ENCODE results near the gene HOXB2.

HOXB2 gene

GRCh38 chr17:48575066-48575582, 30.2 kb upstream of the HOXB2 start (continued):
- TF ChIP-seq, protein P1, sequence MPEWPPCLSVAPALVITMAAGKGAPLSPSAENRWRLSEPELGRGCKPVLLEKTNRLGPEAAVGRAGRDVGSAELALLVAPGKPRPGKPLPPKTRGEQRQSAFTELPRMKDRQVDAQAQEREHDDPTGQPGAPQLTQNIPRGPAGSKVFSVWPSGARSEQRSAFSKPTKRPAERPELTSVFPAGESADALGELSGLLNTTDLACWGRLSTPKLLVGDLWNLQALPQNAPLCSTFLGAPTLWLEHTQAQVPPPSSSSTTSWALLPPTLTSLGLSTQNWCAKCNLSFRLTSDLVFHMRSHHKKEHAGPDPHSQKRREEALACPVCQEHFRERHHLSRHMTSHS (tag by site-specific recombination; IDR thresholded peaks at IDR 0.05) = 0 out of 2 replicates have a peak, but pooled peaks have one; percentile 78
- no peak for TF ChIP-seq ZNF776 (tag by site-specific recombination; IDR thresholded peaks at IDR 0.05; ENCODE audit: borderline replicate concordance)
- peak; percentile 73; the same call in 1 of the 2 replicates for TF ChIP-seq ZNF580 (tag by site-specific recombination; IDR thresholded peaks at IDR 0.05)
- TF ChIP-seq, protein P2, sequence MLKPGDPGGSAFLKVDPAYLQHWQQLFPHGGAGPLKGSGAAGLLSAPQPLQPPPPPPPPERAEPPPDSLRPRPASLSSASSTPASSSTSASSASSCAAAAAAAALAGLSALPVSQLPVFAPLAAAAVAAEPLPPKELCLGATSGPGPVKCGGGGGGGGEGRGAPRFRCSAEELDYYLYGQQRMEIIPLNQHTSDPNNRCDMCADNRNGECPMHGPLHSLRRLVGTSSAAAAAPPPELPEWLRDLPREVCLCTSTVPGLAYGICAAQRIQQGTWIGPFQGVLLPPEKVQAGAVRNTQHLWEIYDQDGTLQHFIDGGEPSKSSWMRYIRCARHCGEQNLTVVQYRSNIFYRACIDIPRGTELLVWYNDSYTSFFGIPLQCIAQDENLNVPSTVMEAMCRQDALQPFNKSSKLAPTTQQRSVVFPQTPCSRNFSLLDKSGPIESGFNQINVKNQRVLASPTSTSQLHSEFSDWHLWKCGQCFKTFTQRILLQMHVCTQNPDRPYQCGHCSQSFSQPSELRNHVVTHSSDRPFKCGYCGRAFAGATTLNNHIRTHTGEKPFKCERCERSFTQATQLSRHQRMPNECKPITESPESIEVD (tag by site-specific recombination; IDR thresholded peaks at IDR 0.05) = peak; percentile 98
- TF ChIP-seq ZBTB20 (tag by site-specific recombination; IDR thresholded peaks at IDR 0.05) = peak; percentile 82
- TF ChIP-seq ZNF10 (tag by site-specific recombination; IDR thresholded peaks at IDR 0.05) = 0 out of 2 replicates have a peak, but pooled peaks have one; percentile 39
- TF ChIP-seq ZNF223 (tag by site-specific recombination; IDR thresholded peaks at IDR 0.05) = no peak
- TF ChIP-seq, protein P3, sequence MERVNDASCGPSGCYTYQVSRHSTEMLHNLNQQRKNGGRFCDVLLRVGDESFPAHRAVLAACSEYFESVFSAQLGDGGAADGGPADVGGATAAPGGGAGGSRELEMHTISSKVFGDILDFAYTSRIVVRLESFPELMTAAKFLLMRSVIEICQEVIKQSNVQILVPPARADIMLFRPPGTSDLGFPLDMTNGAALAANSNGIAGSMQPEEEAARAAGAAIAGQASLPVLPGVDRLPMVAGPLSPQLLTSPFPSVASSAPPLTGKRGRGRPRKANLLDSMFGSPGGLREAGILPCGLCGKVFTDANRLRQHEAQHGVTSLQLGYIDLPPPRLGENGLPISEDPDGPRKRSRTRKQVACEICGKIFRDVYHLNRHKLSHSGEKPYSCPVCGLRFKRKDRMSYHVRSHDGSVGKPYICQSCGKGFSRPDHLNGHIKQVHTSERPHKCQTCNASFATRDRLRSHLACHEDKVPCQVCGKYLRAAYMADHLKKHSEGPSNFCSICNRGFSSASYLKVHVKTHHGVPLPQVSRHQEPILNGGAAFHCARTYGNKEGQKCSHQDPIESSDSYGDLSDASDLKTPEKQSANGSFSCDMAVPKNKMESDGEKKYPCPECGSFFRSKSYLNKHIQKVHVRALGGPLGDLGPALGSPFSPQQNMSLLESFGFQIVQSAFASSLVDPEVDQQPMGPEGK (tag by site-specific recombination; IDR thresholded peaks at IDR 0.05) = peak; percentile 78
- peak; percentile 67 for TF ChIP-seq KLF17 (tag by site-specific recombination; IDR thresholded peaks at IDR 0.05)
- TF ChIP-seq ZNF596 (tag by site-specific recombination; IDR thresholded peaks at IDR 0.05) = peak; percentile 59; the same call in 1 of the 2 replicates
- TF ChIP-seq ZNF19 (tag by site-specific recombination; IDR thresholded peaks at IDR 0.05; ENCODE audit: low read depth) = no peak
- peak; percentile 68 for TF ChIP-seq ZIC2 (tag by site-specific recombination; IDR thresholded peaks at IDR 0.05)
- 0 out of 2 replicates have a peak, but pooled peaks have one; percentile 11 for TF ChIP-seq ZNF664 (tag by site-specific recombination; IDR thresholded peaks at IDR 0.05)
- peak; percentile 67; the same call in 1 of the 2 replicates for TF ChIP-seq BCL11B (tag by site-specific recombination; IDR thresholded peaks at IDR 0.05; ENCODE audit: low read depth)
- TF ChIP-seq YY1 (tag by site-specific recombination; IDR thresholded peaks at IDR 0.05) = 0 out of 2 replicates have a peak, but pooled peaks have one; percentile 11
- TF ChIP-seq ZNF132 (tag by site-specific recombination; IDR thresholded peaks at IDR 0.05; ENCODE audit: borderline replicate concordance) = no peak
- peak; percentile 59; the same call in 1 of the 2 replicates for TF ChIP-seq ZSCAN30 (tag by site-specific recombination; IDR thresholded peaks at IDR 0.05)
- no peak for TF ChIP-seq ZNF37A (tag by site-specific recombination; IDR thresholded peaks at IDR 0.05)
- TF ChIP-seq ZNF747 (tag by site-specific recombination; IDR thresholded peaks at IDR 0.05) = no peak
- no peak for TF ChIP-seq ZNF530 (tag by site-specific recombination; IDR thresholded peaks at IDR 0.05; ENCODE audit: low read depth)
- TF ChIP-seq, protein P4, sequence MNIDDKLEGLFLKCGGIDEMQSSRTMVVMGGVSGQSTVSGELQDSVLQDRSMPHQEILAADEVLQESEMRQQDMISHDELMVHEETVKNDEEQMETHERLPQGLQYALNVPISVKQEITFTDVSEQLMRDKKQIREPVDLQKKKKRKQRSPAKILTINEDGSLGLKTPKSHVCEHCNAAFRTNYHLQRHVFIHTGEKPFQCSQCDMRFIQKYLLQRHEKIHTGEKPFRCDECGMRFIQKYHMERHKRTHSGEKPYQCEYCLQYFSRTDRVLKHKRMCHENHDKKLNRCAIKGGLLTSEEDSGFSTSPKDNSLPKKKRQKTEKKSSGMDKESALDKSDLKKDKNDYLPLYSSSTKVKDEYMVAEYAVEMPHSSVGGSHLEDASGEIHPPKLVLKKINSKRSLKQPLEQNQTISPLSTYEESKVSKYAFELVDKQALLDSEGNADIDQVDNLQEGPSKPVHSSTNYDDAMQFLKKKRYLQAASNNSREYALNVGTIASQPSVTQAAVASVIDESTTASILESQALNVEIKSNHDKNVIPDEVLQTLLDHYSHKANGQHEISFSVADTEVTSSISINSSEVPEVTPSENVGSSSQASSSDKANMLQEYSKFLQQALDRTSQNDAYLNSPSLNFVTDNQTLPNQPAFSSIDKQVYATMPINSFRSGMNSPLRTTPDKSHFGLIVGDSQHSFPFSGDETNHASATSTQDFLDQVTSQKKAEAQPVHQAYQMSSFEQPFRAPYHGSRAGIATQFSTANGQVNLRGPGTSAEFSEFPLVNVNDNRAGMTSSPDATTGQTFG (tag by site-specific recombination; IDR thresholded peaks at IDR 0.05; ENCODE audit: borderline replicate concordance) = no peak
- peak; percentile 93 for TF ChIP-seq ZNF843 (tag by site-specific recombination; IDR thresholded peaks at IDR 0.05)
- no peak for TF ChIP-seq BCL6B (tag by site-specific recombination; IDR thresholded peaks at IDR 0.05)
- TF ChIP-seq TCF7L2 (IDR thresholded peaks at IDR 0.05; ENCODE audit: borderline replicate concordance, low read depth, low read length) = peak; percentile 96; the same call in 1 of the 2 replicates
- TF ChIP-seq ZNF354C (tag by site-specific recombination; IDR thresholded peaks at IDR 0.05; ENCODE audit: borderline replicate concordance, low read depth) = no peak
- TF ChIP-seq ZNF248 (tag by site-specific recombination; IDR thresholded peaks at IDR 0.05) = no peak
- peak; percentile 30 for TF ChIP-seq ZNF335 (tag by site-specific recombination; conservative IDR thresholded peaks at IDR 0.05)
- TF ChIP-seq ZFP69B (tag by site-specific recombination; IDR thresholded peaks at IDR 0.05) = peak; percentile 49
- no peak for TF ChIP-seq RBAK (tag by site-specific recombination; IDR thresholded peaks at IDR 0.05)
- no peak for TF ChIP-seq SCRT2 (tag by site-specific recombination; IDR thresholded peaks at IDR 0.05)
